ENCODE measurements around the gene ADSS1.

DNA sequence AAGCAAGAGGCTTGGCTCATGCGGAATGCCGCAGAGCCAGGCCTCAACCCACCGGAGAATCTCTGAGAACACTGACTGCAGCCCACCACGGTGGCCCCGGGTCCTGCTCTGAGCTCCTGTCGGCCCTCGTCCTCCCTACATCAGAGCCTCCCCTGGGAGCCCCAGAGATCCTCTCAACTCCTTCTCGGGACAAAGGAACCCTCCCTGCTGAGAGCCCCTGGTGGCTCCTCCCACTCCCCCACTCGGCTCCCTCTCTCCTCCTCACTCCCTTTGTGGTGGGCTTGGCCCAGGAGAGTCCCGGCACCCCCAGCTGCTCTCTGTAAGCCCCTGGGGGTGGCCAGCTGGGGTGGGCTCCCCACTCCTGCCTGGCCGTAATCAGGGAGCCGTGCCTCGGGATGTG lies 45.7 kb upstream of the ADSS1 start:
- TF ChIP-seq, protein P1, sequence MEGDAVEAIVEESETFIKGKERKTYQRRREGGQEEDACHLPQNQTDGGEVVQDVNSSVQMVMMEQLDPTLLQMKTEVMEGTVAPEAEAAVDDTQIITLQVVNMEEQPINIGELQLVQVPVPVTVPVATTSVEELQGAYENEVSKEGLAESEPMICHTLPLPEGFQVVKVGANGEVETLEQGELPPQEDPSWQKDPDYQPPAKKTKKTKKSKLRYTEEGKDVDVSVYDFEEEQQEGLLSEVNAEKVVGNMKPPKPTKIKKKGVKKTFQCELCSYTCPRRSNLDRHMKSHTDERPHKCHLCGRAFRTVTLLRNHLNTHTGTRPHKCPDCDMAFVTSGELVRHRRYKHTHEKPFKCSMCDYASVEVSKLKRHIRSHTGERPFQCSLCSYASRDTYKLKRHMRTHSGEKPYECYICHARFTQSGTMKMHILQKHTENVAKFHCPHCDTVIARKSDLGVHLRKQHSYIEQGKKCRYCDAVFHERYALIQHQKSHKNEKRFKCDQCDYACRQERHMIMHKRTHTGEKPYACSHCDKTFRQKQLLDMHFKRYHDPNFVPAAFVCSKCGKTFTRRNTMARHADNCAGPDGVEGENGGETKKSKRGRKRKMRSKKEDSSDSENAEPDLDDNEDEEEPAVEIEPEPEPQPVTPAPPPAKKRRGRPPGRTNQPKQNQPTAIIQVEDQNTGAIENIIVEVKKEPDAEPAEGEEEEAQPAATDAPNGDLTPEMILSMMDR (IDR thresholded peaks at IDR 0.05), result no peak
- no peak for TF ChIP-seq POLR2A (IDR thresholded peaks at IDR 0.05)

Data from esophagus squamous epithelium (tissue), 4 donors.